GM23248 (cell line): ENCODE results near the gene ACSS1. TPM values are rescaled to one million over a fixed set of nuclear protein-coding genes. Genes with fewer than 3 reads are reported as not detected.

Experiments used
- DNase-seq: peaks from one replicate; pipeline ENCODE4 v3.0.0-alpha.2; 2015
- H2AFZ ChIP-seq: fragments of 200-600 bp; sonication (generic); 2 replicates; pipeline ENCODE4 v1.6.1; 2016; ENCODE audit warnings: antibody characterized with exemption
- H3F3A ChIP-seq: fragments of 200-600 bp; sonication (generic); 2 replicates; pipeline ENCODE4 v1.6.1; 2016; ENCODE audit warnings: mild to moderate bottlenecking, antibody characterized with exemption, mixed run types; ENCODE audit not compliant: insufficient read depth
- H3K27ac ChIP-seq: fragments of 200-600 bp; sonication (generic); 2 replicates; pipeline ENCODE4 v1.5.1; 2016; ENCODE audit warnings: mild to moderate bottlenecking
- H3K27me3 ChIP-seq: fragments of 200-600 bp; sonication (generic); replicated peaks from 2 replicates; pipeline ENCODE4 v1.6.1; 2016; ENCODE audit warnings: mild to moderate bottlenecking; ENCODE audit not compliant: insufficient read depth
- H3K36me3 ChIP-seq: fragments of 200-600 bp; sonication (generic); 2 replicates; pipeline ENCODE4 v1.6.1; 2016; ENCODE audit warnings: low read depth, mild to moderate bottlenecking
- H3K4me1 ChIP-seq: fragments of 200-600 bp; sonication (generic); 2 replicates; pipeline ENCODE4 v1.6.1; 2016; ENCODE audit warnings: mild to moderate bottlenecking; ENCODE audit not compliant: insufficient read depth
- H3K4me2 ChIP-seq: fragments of 200-600 bp; sonication (generic); one replicate; pipeline ENCODE4 v1.6.1; 2016; ENCODE audit warnings: mild to moderate bottlenecking; ENCODE audit not compliant: unreplicated experiment
- H3K4me3 ChIP-seq: fragments of 200-600 bp; sonication (generic); 2 replicates; pipeline ENCODE4 v1.5.1; 2016; ENCODE audit warnings: mild to moderate bottlenecking
- H3K79me2 ChIP-seq: fragments of 200-600 bp; sonication (generic); 2 replicates; pipeline ENCODE4 v1.6.1; 2016; ENCODE audit warnings: mild to moderate bottlenecking; ENCODE audit not compliant: insufficient read depth
- H3K9ac ChIP-seq: fragments of 200-600 bp; sonication (generic); 2 replicates; pipeline ENCODE4 v1.6.1; 2016; ENCODE audit warnings: mild to moderate bottlenecking
- H3K9me2 ChIP-seq: fragments of 200-600 bp; sonication (generic); 2 replicates; pipeline ENCODE4 v1.6.1; 2016; ENCODE audit warnings: mixed run types, mild to moderate bottlenecking, moderate library complexity; ENCODE audit not compliant: insufficient read depth
- H3K9me3 ChIP-seq: fragments of 200-600 bp; sonication (generic); one replicate; pipeline ENCODE4 v1.6.1; 2017; ENCODE audit warnings: low read depth
- H4K20me1 ChIP-seq: fragments of 200-600 bp; sonication (generic); 2 replicates; pipeline ENCODE4 v1.6.0; 2016; ENCODE audit not compliant: insufficient read depth
- EZH2 ChIP-seq: fragments of 200-600 bp; sonication (generic); IDR thresholded peaks from 2 replicates; pipeline ENCODE4 v1.6.1; 2018; ENCODE audit warnings: antibody characterized with exemption, mild to moderate bottlenecking; ENCODE audit not compliant: insufficient read depth, poor library complexity, severe bottlenecking
- EZH2phosphoT487 ChIP-seq: fragments of 200-600 bp; sonication (generic); IDR thresholded peaks from 2 replicates; pipeline ENCODE4 v1.6.1; 2018; ENCODE audit warnings: antibody characterized with exemption, moderate library complexity, mild to moderate bottlenecking, low read depth; ENCODE audit not compliant: insufficient read depth
- WGBS, 2 experiments: methylation state at CpG; one replicate each; pipeline ENCODE4 v1.1.6; 2015 to 2017; ENCODE audit warnings: low lambda C conversion rate in 2 of 2, low coverage in 1 of 2; ENCODE audit errors: missing lambda C conversion rate in 2 of 2; 5-methylcytosine and 5-hydroxymethylcytosine counted together
- in situ Hi-C: fragments of 300-500 bp; cut with MboI; formaldehyde crosslinking; loops from 2 replicates; pipeline ENCODE4 v1.15.0; 2020
- polyA plus RNA-seq: library from polyadenylated mRNA; unstranded; fragments of >200 nt; fragmentation: Nextera tagmentation; extraction: Ambion mirVana; gene quantifications from 2 replicates; pipeline ENCODE4 v1.2.1, GENCODE V29; 2016
- total RNA-seq: library from RNA; depleted of rRNA; stranded (reverse); fragments of >200 nt; shearing (Covaris generic); gene quantifications from 2 replicates; pipeline ENCODE4 v1.2.3, GENCODE V29; 2014; rRNA removed

Gene ACSS1
- total RNA-seq (under 0.01 and 1.1 TPM in 2 replicates), polyA plus RNA-seq (0.61 and 0.94 TPM in 2 replicates)

- in situ Hi-C loops, result no loop called here
- peak; percentile 63 for DNase-seq
- H3K36me3 ChIP-seq, result no peaks in the 10 kb centered on the region
- no peaks in the 10 kb centered on the region for H4K20me1 ChIP-seq
- 2% methylated on average over 35 to 47 of the region's 56 CpGs for WGBS, 2 experiments
- H3F3A ChIP-seq, result peaks cover 10% of the 10 kb centered on the region; the same call in 1 of the 2 replicates
- H3K9ac ChIP-seq, result peak within 1 kb of the TSS; percentile 69
- no peaks in the 10 kb centered on the region for H3K9me3 ChIP-seq
- H3K27me3 ChIP-seq, result peaks cover 16% of the 10 kb centered on the region
- TF ChIP-seq EZH2 (no peak), EZH2phosphoT487 (no peak)
- H2AFZ ChIP-seq, result peak within 1 kb of the TSS; percentile 82
- peak within 1 kb of the TSS; percentile 96 for H3K4me2 ChIP-seq
- no peaks in the 10 kb centered on the region for H3K79me2 ChIP-seq
- H3K4me3 ChIP-seq, result peak within 1 kb of the TSS; percentile 70
- H3K9me2 ChIP-seq, result no peaks in the 10 kb centered on the region
- H3K27ac ChIP-seq, result no peak within 1 kb of the TSS
- peaks cover 16% of the 10 kb centered on the region for H3K4me1 ChIP-seq
These were observed at the start of gene ACSS1 for GRCh38 chr20:25058051-25058846. Gene ACSS1, minus strand, starts transcription at chr20:25058139. Its CDS starts 37 bp downstream, at chr20:25058102.

- Histone ChIP-seq H3K9ac (no peak overlapping the region), H3K27me3 (peaks cover 36% of the 10 kb centered on the region), H2AFZ (no peak overlapping the region), H3K79me2 (no peaks in the 10 kb centered on the region), H3K4me3 (no peak overlapping the region), H3K27ac (no peak overlapping the region), H3K4me1 (no peaks in the 10 kb centered on the region), H3F3A (no peaks in the 10 kb centered on the region), H3K9me3 (no peaks in the 10 kb centered on the region), H4K20me1 (no peaks in the 10 kb centered on the region), H3K36me3 (no peaks in the 10 kb centered on the region), H3K9me2 (no peaks in the 10 kb centered on the region), H3K4me2 (no peak overlapping the region)
- TF ChIP-seq EZH2phosphoT487 (no peak), EZH2 (no peak)
- in situ Hi-C loops, result no loop called here
- DNase-seq, result no peak
- WGBS, 2 experiments, result 49 to 53% methylated on average over 3 of the region's 3 CpGs
These were observed 45.6 kb upstream of the ACSS1 start for GRCh38 chr20:25103526-25103925.

GRCh38 chr20:25100914-25101313 is 43.0 kb upstream of the ACSS1 start:
- in situ Hi-C loops, result no loop called here
- H3K27me3 ChIP-seq, result peaks cover 47% of the 10 kb centered on the region
- TF ChIP-seq EZH2phosphoT487, result no peak
- no peak for TF ChIP-seq EZH2
- no peaks in the 10 kb centered on the region for H3K4me1 ChIP-seq
- no peak overlapping the region for H2AFZ ChIP-seq
- H3K36me3 ChIP-seq, result no peaks in the 10 kb centered on the region
- DNase-seq, result no peak
- H3K9me3 ChIP-seq, result no peaks in the 10 kb centered on the region
- H3K9me2 ChIP-seq, result no peaks in the 10 kb centered on the region
- no peak overlapping the region for H3K4me3 ChIP-seq
- no peak overlapping the region for H3K27ac ChIP-seq
- 17 to 18% methylated on average over 3 of the region's 3 CpGs for WGBS, 2 experiments
- H3K79me2 ChIP-seq, result no peaks in the 10 kb centered on the region
- H3K4me2 ChIP-seq, result no peak overlapping the region
- H3K9ac ChIP-seq, result no peak overlapping the region
- no peaks in the 10 kb centered on the region for H3F3A ChIP-seq
- H4K20me1 ChIP-seq, result no peaks in the 10 kb centered on the region

GRCh38 chr20:25099601-25100140 is 41.7 kb upstream of the ACSS1 start:
- Histone ChIP-seq H3K9me2 (no peaks in the 10 kb centered on the region), H3K9ac (no peak overlapping the region), H3K4me3 (no peak overlapping the region), H3K9me3 (no peaks in the 10 kb centered on the region), H4K20me1 (no peaks in the 10 kb centered on the region), H3K36me3 (no peaks in the 10 kb centered on the region), H3K79me2 (no peaks in the 10 kb centered on the region), H3F3A (no peaks in the 10 kb centered on the region), H3K27me3 (peaks cover 60% of the 10 kb centered on the region), H3K4me2 (no peak overlapping the region), H3K4me1 (no peaks in the 10 kb centered on the region), H3K27ac (no peak overlapping the region), H2AFZ (no peak overlapping the region)
- 42 to 44% methylated on average over 4 of the region's 4 CpGs for WGBS, 2 experiments
- no peak for DNase-seq
- TF ChIP-seq EZH2 (no peak), EZH2phosphoT487 (no peak)
- in situ Hi-C loops, result no loop called here
